Upper lobe of right lung (tissue), 1 donor: ENCODE measurements around the gene BTBD8. TPM values are rescaled to one million over a fixed set of nuclear protein-coding genes. Genes with fewer than 3 reads are reported as not detected.

ENCODE experiments used
- ATAC-seq: fragments of 200-7000 bp; cut with Tn5 transposase; one replicate; pipeline ENCODE4 v1.9.1; 2020; ENCODE audit warnings: mild to moderate bottlenecking, moderate library complexity
- DNase-seq: peaks from one replicate; pipeline ENCODE4 v3.0.0-alpha.2; 2020
- H3K27ac ChIP-seq: fragments of 200-600 bp; one replicate; pipeline ENCODE4 v1.8.0; 2022
- H3K27me3 ChIP-seq: fragments of 200-600 bp; one replicate; pipeline ENCODE4 v1.8.0; 2022; ENCODE audit warnings: mild to moderate bottlenecking
- H3K36me3 ChIP-seq: fragments of 200-600 bp; one replicate; pipeline ENCODE4 v1.8.0; 2022
- H3K4me1 ChIP-seq: fragments of 200-600 bp; one replicate; pipeline ENCODE4 v1.8.0; 2022
- H3K4me3 ChIP-seq: fragments of 200-600 bp; one replicate; pipeline ENCODE4 v1.8.0; 2022; ENCODE audit warnings: mild to moderate bottlenecking
- H3K9me3 ChIP-seq: fragments of 200-600 bp; one replicate; pipeline ENCODE4 v1.8.0; 2022
- intact Hi-C: fragments of 100-400 bp; cut with DNase I; formaldehyde crosslinking; loops from one replicate; pipeline ENCODE4 v1.11.0; 2022
- total RNA-seq: library from RNA; stranded (reverse); fragmentation: NEBNext Ultra II Directional; extraction: Animal tissue kit (Norgen Biotek cat#: 25700); gene quantifications from one replicate; pipeline ENCODE4 v1.2.1, GENCODE V29; 2021
- TF ChIP-seq, protein P1 (sequence below): fragments of 200-600 bp; IDR thresholded peaks from one replicate; pipeline ENCODE4 v1.8.0; 2022; ENCODE audit warnings: antibody characterized with exemption
- donor health status: DM: no; HTN: yes; CAD: no; lungs with severe emphysema.

The BTBD8 gene
- total RNA-seq, 1 donor from 2014 or later = 5.1 TPM

DNA sequence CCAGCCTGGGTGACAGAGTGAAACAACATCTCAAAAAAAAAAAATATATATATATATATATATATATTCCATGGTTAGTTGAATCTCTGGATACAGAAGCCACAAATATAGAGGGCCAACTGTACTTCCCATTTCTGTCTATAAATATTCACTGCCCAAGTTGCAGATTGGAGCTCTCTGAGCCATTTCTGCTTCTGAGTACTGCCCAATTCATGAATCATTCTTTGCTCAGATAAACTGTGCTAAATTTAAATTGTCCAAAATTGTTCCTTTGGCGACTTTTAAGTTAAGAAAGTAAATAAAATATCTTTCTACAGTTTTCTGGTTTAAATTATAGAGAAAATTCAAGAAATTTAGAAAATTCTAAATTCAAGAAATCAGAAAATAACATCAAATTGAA is 114.4 kb downstream of the BTBD8 start:
- Histone ChIP-seq H3K4me1 (no peaks in the 10 kb centered on the region), H3K27ac (no peak overlapping the region), H3K4me3 (no peak overlapping the region), H3K9me3 (no peaks in the 10 kb centered on the region), H3K36me3 (no peaks in the 10 kb centered on the region), H3K27me3 (no peaks in the 10 kb centered on the region)
- TF ChIP-seq, protein P1, sequence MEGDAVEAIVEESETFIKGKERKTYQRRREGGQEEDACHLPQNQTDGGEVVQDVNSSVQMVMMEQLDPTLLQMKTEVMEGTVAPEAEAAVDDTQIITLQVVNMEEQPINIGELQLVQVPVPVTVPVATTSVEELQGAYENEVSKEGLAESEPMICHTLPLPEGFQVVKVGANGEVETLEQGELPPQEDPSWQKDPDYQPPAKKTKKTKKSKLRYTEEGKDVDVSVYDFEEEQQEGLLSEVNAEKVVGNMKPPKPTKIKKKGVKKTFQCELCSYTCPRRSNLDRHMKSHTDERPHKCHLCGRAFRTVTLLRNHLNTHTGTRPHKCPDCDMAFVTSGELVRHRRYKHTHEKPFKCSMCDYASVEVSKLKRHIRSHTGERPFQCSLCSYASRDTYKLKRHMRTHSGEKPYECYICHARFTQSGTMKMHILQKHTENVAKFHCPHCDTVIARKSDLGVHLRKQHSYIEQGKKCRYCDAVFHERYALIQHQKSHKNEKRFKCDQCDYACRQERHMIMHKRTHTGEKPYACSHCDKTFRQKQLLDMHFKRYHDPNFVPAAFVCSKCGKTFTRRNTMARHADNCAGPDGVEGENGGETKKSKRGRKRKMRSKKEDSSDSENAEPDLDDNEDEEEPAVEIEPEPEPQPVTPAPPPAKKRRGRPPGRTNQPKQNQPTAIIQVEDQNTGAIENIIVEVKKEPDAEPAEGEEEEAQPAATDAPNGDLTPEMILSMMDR = no peak
- ATAC-seq = no peak
- intact Hi-C loops = no loop called here
- DNase-seq = no peak

DNA sequence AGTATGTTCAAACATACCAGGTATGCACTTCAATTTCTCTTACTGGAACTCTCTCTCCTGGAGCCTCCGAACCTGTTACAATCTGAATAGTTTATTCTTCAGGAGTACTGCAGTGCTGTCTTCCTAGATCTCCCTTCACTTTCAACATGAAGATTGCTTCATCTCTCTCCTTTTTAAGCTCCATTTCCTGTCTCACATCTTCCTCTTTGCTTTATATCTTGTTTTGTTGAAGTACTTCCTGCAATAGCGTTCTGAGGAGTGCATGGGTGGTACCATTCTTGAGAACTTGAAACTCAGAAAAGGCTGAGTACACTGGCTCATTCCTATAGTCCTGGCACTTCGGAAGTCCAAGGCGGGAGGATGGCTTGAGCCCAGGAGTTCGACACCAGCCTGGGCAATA is 121.8 kb downstream of the BTBD8 start:
- Histone ChIP-seq H3K27me3 (no peaks in the 10 kb centered on the region), H3K9me3 (no peaks in the 10 kb centered on the region), H3K36me3 (no peaks in the 10 kb centered on the region), H3K4me3 (no peak overlapping the region), H3K4me1 (no peaks in the 10 kb centered on the region), H3K27ac (no peak overlapping the region)
- intact Hi-C loops = no loop called here
- TF ChIP-seq, protein P1 = no peak
- ATAC-seq (peak; percentile 69), DNase-seq (no peak)

DNA sequence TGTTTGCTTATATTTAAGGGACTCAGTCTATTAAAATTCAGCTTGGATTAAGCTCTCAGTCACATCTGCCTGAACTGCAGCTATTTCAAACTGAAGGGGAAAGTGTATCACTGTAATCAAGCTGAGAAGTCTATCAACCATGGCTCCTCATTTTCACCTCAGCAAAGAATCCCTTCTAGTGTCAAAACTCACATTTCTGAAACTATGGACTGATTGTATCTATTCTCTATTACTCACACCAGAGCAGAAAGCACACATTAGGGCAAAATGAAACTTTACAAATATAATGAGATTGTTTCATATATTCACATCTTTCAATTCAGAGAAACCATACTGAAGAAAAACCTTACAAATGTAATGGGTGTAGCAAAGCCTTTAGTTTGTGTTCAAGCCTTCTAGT is 123.0 kb downstream of the BTBD8 start:
- intact Hi-C loops = no loop called here
- no peak for ATAC-seq
- TF ChIP-seq, protein P1 = no peak
- no peak for DNase-seq
- H3K4me3 ChIP-seq = no peak overlapping the region
- H3K9me3 ChIP-seq = no peaks in the 10 kb centered on the region
- H3K27ac ChIP-seq = no peak overlapping the region
- H3K36me3 ChIP-seq = no peaks in the 10 kb centered on the region
- H3K27me3 ChIP-seq = no peaks in the 10 kb centered on the region
- no peaks in the 10 kb centered on the region for H3K4me1 ChIP-seq

DNA sequence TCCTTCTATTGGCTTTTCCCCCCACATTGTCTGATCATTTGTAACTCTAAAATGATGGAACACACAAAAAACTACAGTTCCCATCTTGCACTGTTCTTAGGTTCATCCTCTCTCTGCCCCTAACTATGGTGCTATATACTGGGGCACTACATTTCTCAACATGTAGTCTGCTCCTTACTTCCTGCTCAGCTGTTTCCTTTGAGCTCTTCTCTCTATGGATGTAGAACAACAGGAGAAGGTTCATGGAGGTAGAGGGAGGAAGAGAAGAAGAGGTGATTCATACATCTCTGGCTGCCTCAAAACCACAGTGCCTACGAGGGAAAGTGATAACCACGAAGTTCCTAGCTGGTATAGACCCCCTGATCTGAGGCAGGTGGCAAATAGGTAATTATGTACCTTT is 130.6 kb downstream of the BTBD8 start:
- DNase-seq (no peak), ATAC-seq (no peak)
- no peaks in the 10 kb centered on the region for H3K36me3 ChIP-seq
- no peak overlapping the region for H3K27ac ChIP-seq
- TF ChIP-seq, protein P1 = no peak
- H3K27me3 ChIP-seq = no peaks in the 10 kb centered on the region
- H3K4me3 ChIP-seq = no peak overlapping the region
- H3K4me1 ChIP-seq = no peaks in the 10 kb centered on the region
- intact Hi-C loops = no loop called here
- no peaks in the 10 kb centered on the region for H3K9me3 ChIP-seq

DNA sequence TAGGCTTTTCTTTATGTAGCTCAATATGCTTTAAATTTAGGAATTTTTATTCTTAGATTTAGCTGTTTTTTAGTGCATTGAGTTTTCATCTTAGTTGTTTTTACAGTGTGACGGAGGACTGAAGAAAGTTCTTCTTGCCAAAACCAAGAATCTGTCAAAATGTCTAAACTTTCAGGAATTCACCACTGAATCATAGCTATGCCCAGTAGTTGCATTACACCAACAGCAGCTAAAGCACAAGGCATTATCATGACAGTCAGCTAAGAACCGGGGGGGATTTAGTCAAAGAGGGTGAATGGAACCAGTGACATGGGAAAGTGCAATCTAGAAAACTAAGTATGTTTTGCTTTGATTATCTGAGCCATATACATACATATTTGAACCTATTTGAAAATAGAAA is 131.0 kb downstream of the BTBD8 start:
- intact Hi-C loops = no loop called here
- no peak for DNase-seq
- H3K4me1 ChIP-seq = no peaks in the 10 kb centered on the region
- ATAC-seq = no peak
- H3K9me3 ChIP-seq = no peaks in the 10 kb centered on the region
- H3K4me3 ChIP-seq = no peak overlapping the region
- H3K27me3 ChIP-seq = no peaks in the 10 kb centered on the region
- TF ChIP-seq, protein P1 = no peak
- H3K36me3 ChIP-seq = no peaks in the 10 kb centered on the region
- H3K27ac ChIP-seq = no peak overlapping the region

DNA sequence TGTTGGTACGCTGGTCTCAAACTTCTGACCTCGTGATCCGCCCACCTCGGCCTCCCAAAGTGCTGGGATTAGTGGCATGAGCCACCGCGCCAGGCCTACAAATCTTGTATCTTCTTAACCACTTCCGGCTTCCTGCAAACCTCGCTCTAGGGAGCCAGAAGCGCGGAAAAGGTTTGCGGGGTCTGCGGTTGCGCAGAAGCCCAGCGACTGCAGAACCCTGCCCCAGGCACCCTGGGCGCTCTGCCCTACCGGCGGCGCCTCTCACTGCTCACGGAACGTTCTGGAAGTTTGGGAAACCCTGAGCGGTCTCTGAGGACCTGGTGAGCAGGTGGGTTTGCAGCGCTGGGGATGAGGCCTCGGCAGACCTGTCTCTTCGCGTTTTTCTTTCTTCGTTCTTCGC is 137.6 kb downstream of the BTBD8 start, which contains the start of gene C1orf146:
Gene C1orf146 (plus strand): TSS at position 195 of the 400 bp plus-strand sequence. CDS start 13,506 bp downstream, outside the sequence.
- no peak for ATAC-seq
- intact Hi-C loops = no loop called here
- TF ChIP-seq, protein P1 = no peak

More for the DNA sequence above, 137.6 kb downstream of the BTBD8 start, which contains the start of gene C1orf146:
- no peak for DNase-seq
- Histone ChIP-seq H3K4me3 (no peak within 1 kb of the TSS), H3K27ac (no peak within 1 kb of the TSS), H3K4me1 (no peaks in the 10 kb centered on the region), H3K36me3 (no peaks in the 10 kb centered on the region), H3K27me3 (no peaks in the 10 kb centered on the region), H3K9me3 (no peaks in the 10 kb centered on the region)
